HTR-8/SVneo (cell line): ENCODE measurements around the gene PRKCB.
"Not testable (repeated sequence)": the region's sequence is repeated elsewhere in the genome, so short reads cannot be mapped to it uniquely, and the experiment has no call there.

Source experiments
- DNase-seq: peaks from one replicate; pipeline ENCODE4 v3.0.0; 2011; ENCODE audit warnings: low spot score, mixed read lengths; ENCODE audit not compliant: insufficient read length
- FAIRE-seq: peaks from 2 replicates; lab custom pipeline; 2011; peaks lifted over from hg19 to GRCh38; lab: Jason Lieb, UNC

Gene PRKCB

DNA sequence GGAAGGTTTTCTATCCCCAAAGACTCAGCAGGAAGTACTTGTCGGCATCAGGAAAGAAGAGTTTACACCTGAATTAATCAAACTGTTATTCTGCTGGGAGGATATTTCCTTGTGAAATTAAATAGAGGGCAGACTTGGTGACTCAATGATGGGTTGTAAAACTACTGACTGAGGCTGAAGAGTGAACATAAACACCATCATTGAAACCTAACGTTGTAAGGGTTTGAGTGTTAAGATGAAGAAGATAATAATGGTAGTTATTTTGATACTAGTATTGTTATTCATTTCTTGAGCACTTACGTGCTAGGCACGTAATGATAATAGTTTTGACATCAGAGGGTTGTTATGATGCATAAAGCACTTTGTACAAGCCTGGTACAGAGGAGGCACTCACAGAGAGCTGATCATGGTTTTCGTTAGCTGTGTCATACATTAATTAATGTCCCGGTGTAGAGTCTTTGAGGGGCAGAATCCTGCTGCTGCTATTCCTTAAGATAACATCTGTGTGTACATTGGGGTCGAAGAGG is 356.2 kb downstream of the PRKCB start:
- FAIRE-seq (no peak), DNase-seq (no peak)

DNA sequence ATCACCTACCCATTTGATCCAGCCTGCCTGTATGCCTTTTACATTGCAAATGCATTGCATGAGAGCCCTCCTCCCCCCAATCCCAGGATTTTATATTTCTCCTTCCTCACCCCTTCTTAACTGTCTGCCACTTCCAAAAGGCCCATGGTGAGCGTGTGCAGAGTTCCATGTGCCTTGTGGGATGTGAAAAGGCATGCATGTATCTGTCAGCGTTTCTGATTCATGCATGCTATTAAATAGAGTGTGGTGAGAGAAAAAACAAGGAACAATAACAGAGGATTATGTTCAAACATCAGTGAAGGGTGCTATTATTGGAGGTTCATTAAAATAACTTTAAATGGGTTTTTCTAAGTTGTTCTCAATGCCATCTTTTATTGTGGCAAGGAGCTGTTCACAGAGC is 359.4 kb downstream of the PRKCB start:
- FAIRE-seq, result no peak

DNA sequence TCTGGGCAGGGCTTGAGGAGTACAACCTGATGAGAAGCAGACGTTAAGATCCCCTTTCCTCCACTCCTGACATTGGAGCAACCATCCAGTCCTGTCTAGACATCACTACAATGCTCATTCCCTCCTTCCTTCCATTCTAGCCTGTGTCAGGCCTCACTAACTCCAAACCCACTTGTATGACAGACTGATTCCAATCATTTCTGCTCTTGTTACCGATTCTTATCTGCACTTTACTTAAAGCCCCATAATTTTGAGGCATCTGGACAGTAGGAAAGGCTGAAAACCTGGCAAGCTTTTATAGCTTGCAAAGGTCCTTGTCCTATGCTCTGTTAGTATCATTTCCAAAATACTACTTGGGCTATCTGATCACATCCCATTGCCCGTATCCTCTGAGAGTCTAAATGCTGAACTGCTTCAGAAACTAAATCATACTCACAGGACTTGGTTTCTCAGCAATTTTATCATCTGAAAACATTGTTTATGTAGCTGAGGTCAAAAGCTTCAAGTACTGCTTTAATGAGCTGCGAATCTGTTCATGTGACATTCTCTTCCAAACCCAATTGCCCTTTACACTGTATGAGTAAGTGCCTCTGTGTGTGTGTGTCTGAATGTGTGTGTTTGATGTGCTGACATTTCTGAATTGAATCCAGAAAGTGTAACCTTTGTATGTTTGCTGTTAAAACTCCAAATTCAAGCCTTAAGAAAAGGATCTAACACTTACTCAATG is 363.2 kb downstream of the PRKCB start:
- DNase-seq (no peak), FAIRE-seq (no peak)

More for the DNA sequence above, 359.4 kb downstream of the PRKCB start:
- no peak for DNase-seq

DNA sequence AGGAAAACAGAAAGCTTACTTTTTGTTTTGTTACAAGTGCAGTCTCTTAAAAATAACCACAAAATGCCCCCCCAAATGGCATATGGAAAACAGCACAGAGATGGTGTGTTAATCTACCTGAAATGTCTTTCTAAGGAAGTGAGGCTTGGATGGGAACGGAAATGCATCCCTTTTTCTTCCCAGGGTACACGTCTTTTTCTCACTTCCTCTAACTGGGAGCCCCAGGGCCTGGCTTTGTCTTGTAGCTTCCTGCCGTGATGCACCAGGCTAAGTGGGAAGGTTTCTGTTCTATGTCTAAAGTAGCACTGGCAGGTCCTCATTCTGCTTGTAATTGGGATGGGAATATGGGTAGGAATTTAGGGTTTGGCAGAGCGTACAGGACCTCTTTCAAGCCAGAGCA is 367.9 kb downstream of the PRKCB start:
- FAIRE-seq, result no peak
- no peak for DNase-seq

DNA sequence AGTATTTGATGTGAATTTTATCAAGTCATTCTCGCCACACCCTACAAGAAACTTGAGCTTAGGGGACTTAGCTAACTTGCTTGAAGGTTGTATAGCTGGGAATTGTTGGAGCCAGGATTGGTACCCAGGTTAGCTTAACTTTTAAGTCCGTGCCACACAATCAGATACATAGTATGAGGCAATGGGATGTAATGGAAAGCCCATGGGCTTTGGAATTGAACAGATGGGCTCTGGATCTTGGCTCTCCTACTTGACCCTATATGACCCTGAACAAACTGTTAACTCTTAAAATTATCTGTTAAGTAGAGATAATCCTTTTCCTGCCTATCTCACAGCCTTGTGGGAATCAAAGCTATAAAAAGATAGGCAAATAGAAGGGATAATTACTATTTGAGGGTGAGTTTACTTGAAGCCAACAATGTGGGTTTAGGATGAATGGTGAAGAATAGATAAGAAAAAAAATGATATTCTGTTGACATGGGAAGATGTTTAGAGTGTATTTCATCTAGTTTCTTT is 368.4 kb downstream of the PRKCB start:
- FAIRE-seq (no peak), DNase-seq (no peak)

DNA sequence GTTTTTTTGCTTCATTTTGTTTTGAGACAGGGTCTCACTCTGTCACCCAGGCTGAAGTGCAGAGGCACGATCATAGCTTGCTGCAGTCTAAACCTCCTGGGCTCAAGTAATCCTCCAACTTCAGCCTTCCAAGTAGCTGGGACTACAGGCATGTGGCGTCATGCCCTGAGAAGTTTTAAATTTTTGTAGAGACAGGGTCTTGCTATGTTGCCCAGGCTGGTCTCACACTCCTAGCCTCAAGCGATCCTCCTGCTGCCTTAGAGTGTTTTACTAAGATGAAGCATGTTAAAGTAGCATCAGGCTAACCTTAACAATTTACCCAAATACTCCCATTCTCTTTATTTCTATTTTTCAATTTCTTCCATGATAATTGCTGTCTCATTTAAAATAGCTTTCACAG is 371.1 kb downstream of the PRKCB start:
- no peak for DNase-seq
- FAIRE-seq, result no peak

DNA sequence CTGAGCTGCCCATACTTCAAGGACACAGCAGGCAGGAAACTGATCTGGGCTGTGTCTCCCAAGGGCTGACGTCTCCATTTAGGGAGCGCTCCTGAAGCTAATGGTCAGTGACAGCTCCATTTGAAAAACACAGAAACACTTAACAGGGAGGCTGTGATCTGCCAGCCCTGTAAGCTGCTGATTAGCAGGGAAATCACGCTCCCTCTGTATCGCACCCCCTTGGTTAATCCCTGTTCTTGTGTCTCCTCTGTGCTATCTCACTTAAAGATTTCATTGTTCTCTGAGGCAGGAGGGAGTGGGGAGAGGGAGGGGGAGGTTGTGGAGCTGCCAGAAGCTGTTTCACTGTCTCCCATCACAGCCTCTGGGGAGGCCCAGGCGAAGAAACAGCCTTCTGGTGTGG is 372.9 kb downstream of the PRKCB start:
- FAIRE-seq (no peak), DNase-seq (no peak)

DNA sequence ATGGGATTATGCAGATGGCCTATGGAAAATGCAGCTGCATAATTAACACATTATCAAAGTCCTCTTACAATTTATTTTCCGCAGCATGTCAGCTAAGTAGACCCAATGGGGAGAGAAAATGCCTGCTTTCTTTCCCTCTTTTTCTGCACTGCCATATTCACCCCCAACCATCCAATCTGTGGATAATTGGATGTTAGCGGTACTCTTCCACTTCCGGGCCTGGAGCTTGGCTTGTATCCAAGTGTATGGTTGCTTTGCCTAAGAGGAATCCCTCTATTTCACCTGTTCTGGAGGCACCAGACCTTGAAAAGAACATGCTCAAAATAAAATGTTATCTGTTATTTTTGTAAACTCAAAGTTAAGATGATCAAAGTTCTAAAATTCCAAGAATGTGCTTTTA is 379.2 kb downstream of the PRKCB start:
- no peak for FAIRE-seq
- DNase-seq, result no peak

DNA sequence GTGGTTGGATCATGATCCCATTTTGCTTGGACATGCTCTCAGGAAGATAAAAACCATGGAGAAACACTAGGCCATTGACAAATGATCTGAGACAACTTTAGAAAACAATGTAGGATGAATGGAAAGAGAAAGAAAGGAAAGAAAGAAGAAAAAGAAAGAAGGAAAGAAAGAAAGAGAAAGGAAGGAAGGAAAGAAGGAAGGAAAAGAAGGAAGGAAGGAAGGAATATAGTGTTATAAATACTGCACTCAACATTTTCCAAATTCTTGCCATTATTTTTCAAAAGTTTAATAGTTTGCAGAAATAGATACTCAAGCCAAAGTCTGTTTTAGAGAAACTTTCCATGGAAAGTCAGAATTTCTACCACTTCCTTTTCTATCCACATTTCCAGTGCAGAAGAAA is 381.2 kb downstream of the PRKCB start:
- FAIRE-seq, result no peak

DNA sequence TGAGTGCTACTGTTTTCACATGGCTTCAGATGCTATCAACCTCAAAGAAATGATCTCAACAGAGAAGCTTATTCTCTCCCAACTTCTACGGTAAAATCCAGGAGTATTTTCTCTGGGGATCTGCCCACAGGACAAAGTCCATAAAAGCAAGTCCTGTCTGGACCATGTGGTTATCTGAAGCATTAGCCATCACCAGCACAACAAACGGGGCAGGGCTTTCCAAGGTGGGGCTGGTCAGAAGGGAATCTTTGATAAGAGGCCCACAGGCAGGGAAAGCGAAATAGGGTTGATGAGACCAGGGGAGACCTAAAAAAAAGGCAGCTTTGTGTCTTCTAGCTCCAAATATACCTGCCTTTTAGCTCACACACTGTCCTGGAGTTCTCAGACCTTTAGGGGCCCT is 381.7 kb downstream of the PRKCB start:
- FAIRE-seq, result no peak
- no peak for DNase-seq

More for the DNA sequence above, 381.2 kb downstream of the PRKCB start:
- DNase-seq, result no peak

DNA sequence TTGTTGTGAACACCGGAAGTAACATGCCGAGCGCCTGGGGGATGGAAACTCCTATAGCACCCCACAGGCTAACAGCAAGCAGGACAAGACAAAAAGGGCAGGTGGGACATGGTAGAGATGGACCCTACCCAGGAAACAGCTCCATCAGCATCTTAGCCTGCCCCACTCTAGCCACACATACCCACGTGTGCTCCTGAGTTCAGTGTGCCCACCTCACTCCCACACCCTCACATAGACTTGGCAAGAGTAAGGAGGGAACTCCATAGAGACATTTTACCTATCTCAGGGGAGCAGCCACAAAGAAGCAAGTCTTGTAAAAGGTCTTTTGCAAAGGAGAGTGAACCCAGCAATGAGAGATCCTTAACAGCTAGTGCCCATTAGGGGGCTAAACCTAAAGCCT is 382.5 kb downstream of the PRKCB start:
- no peak for FAIRE-seq
- DNase-seq, result no peak

DNA sequence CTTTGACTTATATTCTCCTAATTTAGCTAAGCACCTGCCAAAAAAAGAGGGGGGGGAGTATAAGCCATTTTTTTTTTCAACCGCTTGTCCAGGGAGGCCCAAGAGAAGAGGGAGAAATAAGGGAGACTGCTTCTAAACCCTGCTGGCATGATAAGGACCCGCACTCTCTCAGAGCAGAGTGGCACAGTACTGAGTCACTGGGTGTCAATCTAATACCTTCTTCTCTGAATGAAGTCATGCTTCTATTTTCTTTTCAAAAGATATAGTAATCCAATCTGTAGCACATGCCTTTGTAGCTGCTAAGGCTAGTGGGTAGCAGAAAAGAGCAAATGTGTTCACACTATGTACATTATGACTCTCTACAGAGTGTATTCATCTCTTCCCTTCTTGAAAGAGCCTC is 385.4 kb downstream of the PRKCB start:
- no peak for DNase-seq
- FAIRE-seq, result no peak

DNA sequence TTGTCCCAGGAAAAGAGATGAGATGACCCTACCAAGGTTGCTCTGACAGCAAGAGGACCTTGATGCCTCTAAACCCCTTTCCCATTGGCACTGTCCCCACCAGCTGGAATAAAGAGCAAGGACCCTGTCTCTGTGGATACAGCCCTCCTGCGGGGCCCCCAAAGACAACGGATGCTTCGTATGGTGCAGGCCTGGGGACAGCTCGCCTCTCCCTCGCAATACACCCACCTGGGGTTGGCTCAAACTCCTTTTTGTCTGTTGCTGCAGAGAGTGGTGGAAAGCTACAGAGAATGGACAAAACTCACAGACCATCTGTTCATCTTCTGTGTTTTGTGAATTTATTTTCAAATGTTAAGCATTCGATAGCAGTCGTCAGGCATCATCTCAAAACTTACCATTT is 392.7 kb downstream of the PRKCB start:
- DNase-seq (no peak), FAIRE-seq (no peak)

DNA sequence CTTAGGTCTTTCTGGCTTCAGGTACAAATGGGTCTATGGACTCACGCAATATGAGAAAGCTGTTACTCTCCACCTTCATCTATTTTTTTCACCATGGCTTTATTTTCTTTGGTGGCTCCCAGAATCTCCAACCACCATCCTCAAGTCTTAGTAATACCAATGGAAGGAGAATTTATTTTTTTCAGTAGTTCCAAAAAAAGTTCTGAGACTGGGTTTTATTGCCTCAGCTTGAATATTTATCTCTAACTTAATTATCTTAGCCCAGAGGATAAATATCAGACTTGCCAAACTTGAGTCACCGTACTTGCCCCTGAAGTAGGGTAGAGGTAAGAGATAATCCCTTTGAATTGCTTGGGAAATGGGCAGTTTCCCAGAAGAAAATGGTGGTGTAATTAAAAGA is 397.2 kb downstream of the PRKCB start:
- DNase-seq (no peak), FAIRE-seq (no peak)

DNA sequence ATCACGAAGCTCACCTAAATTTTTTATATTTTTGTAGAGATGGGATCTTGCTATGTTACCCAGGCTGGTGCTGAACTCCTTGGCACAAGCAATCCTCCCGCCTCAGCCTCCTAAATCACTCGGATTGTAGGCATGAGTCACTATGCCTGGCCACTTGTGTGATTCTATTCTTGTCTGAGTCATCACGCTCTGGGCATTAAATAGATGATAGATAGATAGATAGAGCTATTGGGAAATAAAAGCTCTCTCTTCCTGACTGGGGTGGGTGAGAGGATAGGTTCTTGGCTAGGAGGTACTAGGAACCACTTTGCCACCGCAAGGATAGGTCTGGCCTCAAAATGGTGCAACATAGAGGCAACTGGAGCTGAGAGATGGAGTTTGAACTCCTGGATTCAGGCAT is 399.0 kb downstream of the PRKCB start:
- no peak for DNase-seq
- FAIRE-seq, result no peak

DNA sequence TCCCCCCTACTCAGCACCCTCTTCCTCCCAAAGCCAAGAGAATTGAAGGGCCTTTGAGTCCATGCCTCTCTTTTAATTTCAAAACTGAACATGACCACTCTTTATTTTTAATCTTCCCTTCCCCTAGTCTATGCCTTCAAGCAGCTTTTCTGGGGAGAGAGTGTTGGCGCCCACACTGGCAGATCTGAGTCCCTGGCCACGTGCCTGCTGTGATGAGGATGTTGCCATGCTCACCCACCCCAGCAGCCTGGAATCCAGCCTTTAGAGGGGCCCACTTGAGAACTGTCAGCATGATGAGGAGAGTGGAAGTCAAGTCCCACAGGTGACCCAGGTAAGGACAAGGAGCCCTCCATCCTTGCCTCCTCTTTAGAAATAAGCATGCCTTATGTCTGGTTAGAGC is 400.0 kb downstream of the PRKCB start:
- FAIRE-seq (no peak), DNase-seq (no peak)

DNA sequence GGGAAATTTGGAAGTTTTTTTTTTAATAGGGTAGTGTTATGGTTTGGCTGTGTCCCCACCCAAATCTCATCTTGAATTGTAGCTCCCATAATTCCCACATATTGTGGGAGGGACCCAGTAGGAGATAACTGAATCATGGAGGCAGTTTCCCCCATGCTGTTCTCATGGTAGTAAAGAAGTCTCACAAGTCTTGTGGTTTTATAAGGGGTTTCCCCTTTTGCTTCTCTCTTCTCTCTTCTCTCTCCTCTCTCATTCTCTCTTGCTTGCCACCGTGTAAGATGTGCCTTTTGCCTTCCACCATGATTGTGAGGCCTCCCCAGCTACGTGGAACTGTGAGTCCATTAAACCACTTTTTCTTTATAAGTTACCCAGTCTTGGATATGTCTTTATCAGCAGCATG is 403.1 kb downstream of the PRKCB start:
- FAIRE-seq, DNase-seq: not testable (repeated sequence)

DNA sequence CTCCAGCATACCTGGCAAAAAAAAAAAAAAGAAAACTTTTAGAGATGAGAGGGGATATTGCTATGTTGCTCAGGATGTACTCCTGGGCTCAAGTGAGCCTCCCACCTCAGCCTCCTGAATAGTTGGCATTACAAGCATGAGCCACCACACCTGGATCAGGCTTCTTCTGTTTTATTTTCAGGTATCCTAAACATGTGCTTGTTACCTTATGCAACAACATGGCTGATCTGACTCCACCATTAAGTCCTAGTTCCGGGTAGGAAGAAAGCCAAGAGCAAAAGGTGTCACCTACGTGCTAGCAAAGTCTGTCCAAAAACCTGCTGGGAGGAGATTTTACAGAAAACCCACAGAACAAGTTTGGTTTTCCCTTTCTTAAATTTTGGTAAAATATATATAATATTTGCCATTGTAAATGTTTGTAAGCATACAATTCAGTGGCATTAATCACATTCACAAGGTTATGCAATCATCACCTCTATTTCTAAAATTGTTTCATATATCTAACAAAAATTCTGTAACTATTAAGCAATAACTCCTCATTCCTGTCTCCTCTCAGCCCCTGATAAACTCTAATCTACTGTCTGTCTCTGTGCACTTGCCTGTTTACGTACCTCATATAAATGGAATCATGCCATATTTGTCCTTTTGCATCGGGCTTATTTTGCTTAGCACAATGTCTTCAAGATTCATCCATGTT is 411.3 kb downstream of the PRKCB start:
- FAIRE-seq, result no peak
- no peak for DNase-seq

DNA sequence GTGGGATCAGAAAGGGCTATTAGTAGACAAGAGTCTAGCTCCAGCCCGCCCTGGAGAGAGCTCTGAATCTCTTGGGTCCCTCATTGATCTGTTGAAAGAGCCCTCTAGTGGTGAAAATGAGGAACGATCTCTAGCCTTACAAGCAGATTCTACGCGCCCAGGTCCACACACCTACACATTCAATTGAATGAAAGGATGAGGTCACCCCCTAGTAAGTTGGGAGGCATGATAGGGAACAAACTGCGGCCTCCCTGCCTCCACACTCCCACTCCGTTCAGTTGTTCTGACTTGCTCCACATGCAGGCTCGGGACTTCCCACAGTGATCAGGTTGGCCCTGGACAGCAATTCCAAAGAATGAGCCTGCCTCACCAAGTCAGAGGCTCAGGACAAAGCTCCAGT is 417.4 kb downstream of the PRKCB start:
- DNase-seq (peak; percentile 11), FAIRE-seq (no peak)

DNA sequence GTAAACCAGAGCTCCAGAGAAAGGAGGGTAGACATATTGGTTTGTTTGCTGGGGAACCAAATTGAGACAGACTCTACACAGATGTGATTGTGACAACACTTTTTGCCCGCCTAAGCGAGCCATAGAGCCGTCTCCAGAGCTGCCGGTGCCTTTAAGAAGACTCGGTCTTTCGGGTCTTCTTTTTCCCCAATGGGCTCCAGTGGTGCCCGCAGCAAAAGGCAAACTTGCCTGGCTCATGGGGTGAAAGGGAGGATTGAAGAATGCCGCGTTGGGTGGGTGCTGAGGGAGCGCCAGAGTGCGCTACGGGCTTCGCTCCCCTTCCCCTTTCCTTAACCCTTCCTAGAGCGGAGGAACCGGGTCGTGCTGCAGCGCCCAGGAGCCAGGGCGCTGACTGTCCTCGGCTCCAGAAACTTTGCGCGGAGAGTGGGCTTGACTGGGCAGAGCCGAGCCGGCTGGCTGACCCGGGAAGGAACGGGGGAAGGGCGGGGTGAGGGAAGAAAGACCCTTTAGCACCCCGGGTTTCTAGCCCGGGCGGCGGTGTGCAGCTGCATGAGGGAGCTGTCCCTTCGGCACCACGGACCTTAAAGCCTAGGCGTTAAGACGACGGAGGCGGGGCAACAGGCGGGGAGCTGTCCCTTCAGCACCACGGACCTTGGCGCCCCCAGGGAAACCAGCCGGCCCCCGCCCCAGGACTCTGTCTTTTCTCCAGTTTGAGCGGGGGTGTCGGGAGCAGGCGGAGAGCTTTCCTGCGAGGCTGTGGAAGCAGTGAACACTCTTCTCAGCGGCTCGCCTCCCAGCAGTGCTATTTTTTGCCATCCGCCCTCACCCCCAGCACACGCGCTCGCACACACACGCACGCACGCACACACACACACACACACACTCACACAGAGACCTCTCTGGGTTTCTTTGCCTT is 419.9 kb downstream of the PRKCB start, which contains the start of gene CACNG3:
TSS of gene CACNG3 (plus strand) at position 880 of the 916 bp plus-strand sequence. CDS start 420 bp downstream, outside the sequence.
- DNase-seq (no peak), FAIRE-seq (no peak)
